Activated naive CD4-positive, alpha-beta T cell treated with anti-CD3 and anti-CD28 coated beads, Interleukin-2, amount 50 U/mL, for 72 hours (primary cell): Measurements from ENCODE around the gene MS4A4E. TPM values are rescaled to one million over a fixed set of nuclear protein-coding genes. Genes with fewer than 3 reads are reported as not detected.
A peak's percentile ranks its signal among the peaks of the same experiment; 100 is the strongest.
"Not testable (repeated sequence)": the region's sequence is repeated elsewhere in the genome, so short reads cannot be mapped to it uniquely, and the experiment has no call there.

Source experiments
- ATAC-seq, 2 donors: fragments of 150-1000 bp; cut with Tn5 transposase; 2 replicates each; pipeline ENCODE4 v1.10.0; 2021; ENCODE audit warnings: mild to moderate bottlenecking in 2 of 2, moderate library complexity in 2 of 2
- DNase-seq, 2 donors: peaks; one replicate each; pipeline ENCODE4 v3.0.0; 2021 to 2022; ENCODE audit warnings: low spot score in 2 of 2
- H3K27ac Mint-ChIP-seq, 2 donors: one replicate each; pipeline ENCODE4 v1.8.0; 2022; ENCODE audit warnings: mild to moderate bottlenecking in 2 of 2, mixed read lengths in 2 of 2
- H3K36me3 Mint-ChIP-seq, 2 donors: one replicate each; pipeline ENCODE4 v1.8.0; 2022; ENCODE audit warnings: mixed read lengths in 2 of 2
- H3K9me3 Mint-ChIP-seq, 2 donors: one replicate each; pipeline ENCODE4 v1.8.0; 2022; ENCODE audit warnings: mixed read lengths in 2 of 2
- total RNA-seq, 2 donors: library from RNA; stranded (reverse); gene quantifications; one replicate each; pipeline ENCODE4 v1.2.3, GENCODE V29; 2022

Gene MS4A4E
- total RNA-seq, 2 donors from 2014 or later: not detected

- no peaks in the 10 kb centered on the region for H3K36me3 Mint-ChIP-seq
- ATAC-seq: no peak
- H3K9me3 Mint-ChIP-seq: no peaks in the 10 kb centered on the region
- no peak overlapping the region for H3K27ac Mint-ChIP-seq
- no peak for DNase-seq
Observed at GRCh38 chr11:60241786-60242185, 1.2 kb downstream of the MS4A4E start.

- Mint-ChIP-seq H3K36me3 (no peaks in the 10 kb centered on the region), H3K27ac (no peak overlapping the region), H3K9me3 (no peaks in the 10 kb centered on the region)
- ATAC-seq: no peak
- DNase-seq: no peak
Observed at GRCh38 chr11:60240662-60241061, 2.3 kb downstream of the MS4A4E start.

GRCh38 chr11:60235321-60235720 is 7.6 kb downstream of the MS4A4E start:
- DNase-seq: no peak
- H3K36me3 Mint-ChIP-seq: no peaks in the 10 kb centered on the region
- no peaks in the 10 kb centered on the region for H3K9me3 Mint-ChIP-seq
- ATAC-seq: no peak
- H3K27ac Mint-ChIP-seq: no peak overlapping the region

- Mint-ChIP-seq H3K9me3 (no peaks in the 10 kb centered on the region), H3K27ac (no peak overlapping the region), H3K36me3 (no peaks in the 10 kb centered on the region)
- DNase-seq: no peak
- ATAC-seq: no peak
Observed at GRCh38 chr11:60230681-60231080, 12.3 kb downstream of the MS4A4E start.

- DNase-seq (no peak), ATAC-seq (no peak)
- Mint-ChIP-seq H3K27ac (no peak overlapping the region), H3K9me3 (no peaks in the 10 kb centered on the region), H3K36me3 (no peaks in the 10 kb centered on the region)
Observed at GRCh38 chr11:60222141-60222540, 20.8 kb downstream of the MS4A4E start.

GRCh38 chr11:60221692-60222091 is 21.2 kb downstream of the MS4A4E start:
- Mint-ChIP-seq H3K9me3 (no peaks in the 10 kb centered on the region), H3K36me3 (no peaks in the 10 kb centered on the region), H3K27ac (no peak overlapping the region)
- ATAC-seq: no peak
- DNase-seq: no peak

GRCh38 chr11:60221181-60221580 is 21.8 kb downstream of the MS4A4E start:
- no peak overlapping the region for H3K27ac Mint-ChIP-seq
- no peaks in the 10 kb centered on the region for H3K36me3 Mint-ChIP-seq
- ATAC-seq (no peak), DNase-seq (no peak)
- H3K9me3 Mint-ChIP-seq: no peaks in the 10 kb centered on the region

GRCh38 chr11:60214386-60214785 is 28.6 kb downstream of the MS4A4E start:
- H3K9me3 Mint-ChIP-seq: no peaks in the 10 kb centered on the region
- no peaks in the 10 kb centered on the region for H3K36me3 Mint-ChIP-seq
- no peak overlapping the region for H3K27ac Mint-ChIP-seq
- ATAC-seq: no peak
- DNase-seq: no peak

GRCh38 chr11:60211206-60211605 is 31.7 kb downstream of the MS4A4E start:
- Mint-ChIP-seq H3K27ac (no peak overlapping the region), H3K9me3 (no peaks in the 10 kb centered on the region), H3K36me3 (no peaks in the 10 kb centered on the region)
- no peak for ATAC-seq
- DNase-seq: no peak

GRCh38 chr11:60209977-60210376 is 33.0 kb downstream of the MS4A4E start:
- Mint-ChIP-seq H3K36me3 (no peaks in the 10 kb centered on the region), H3K27ac (no peak overlapping the region), H3K9me3 (no peaks in the 10 kb centered on the region)
- no peak for DNase-seq
- ATAC-seq: no peak

- no peaks in the 10 kb centered on the region for H3K36me3 Mint-ChIP-seq
- ATAC-seq: no peak
- H3K27ac Mint-ChIP-seq: no peak overlapping the region
- peaks cover 0 to 4% of the 10 kb centered on the region in 2 donors for H3K9me3 Mint-ChIP-seq
- DNase-seq: no peak
Observed at GRCh38 chr11:60208951-60209350, 34.0 kb downstream of the MS4A4E start.

GRCh38 chr11:60208146-60208895 is 34.6 kb downstream of the MS4A4E start:
- Mint-ChIP-seq H3K36me3 (no peaks in the 10 kb centered on the region), H3K27ac (no peak overlapping the region), H3K9me3 (peaks cover 0 to 4% of the 10 kb centered on the region in 2 donors)
- ATAC-seq: no peak
- DNase-seq: no peak

- no peak overlapping the region for H3K27ac Mint-ChIP-seq
- ATAC-seq (peak; percentile 73 to 89), DNase-seq (no peak)
Observed at GRCh38 chr11:60206616-60207015, 36.3 kb downstream of the MS4A4E start.

GRCh38 chr11:60204922-60205321 is 38.0 kb downstream of the MS4A4E start:
- no peak for DNase-seq
- Mint-ChIP-seq H3K27ac (no peak overlapping the region), H3K9me3 (peaks cover 0 to 4% of the 10 kb centered on the region in 2 donors), H3K36me3 (no peaks in the 10 kb centered on the region)
- peak; percentile 26 to 53 for ATAC-seq

More at GRCh38 chr11:60206616-60207015, 36.3 kb downstream of the MS4A4E start:
- Mint-ChIP-seq H3K36me3 (no peaks in the 10 kb centered on the region), H3K9me3 (peaks cover 0 to 4% of the 10 kb centered on the region in 2 donors)

GRCh38 chr11:60201334-60201733 is 41.6 kb downstream of the MS4A4E start:
- H3K9me3 Mint-ChIP-seq, H3K36me3 Mint-ChIP-seq, DNase-seq, ATAC-seq, H3K27ac Mint-ChIP-seq: not testable (repeated sequence)

GRCh38 chr11:60197442-60197841 is 45.5 kb downstream of the MS4A4E start:
- ATAC-seq (no peak), DNase-seq (no peak)
- Mint-ChIP-seq H3K36me3 (no peaks in the 10 kb centered on the region), H3K27ac (no peak overlapping the region), H3K9me3 (no peaks in the 10 kb centered on the region)

- DNase-seq (no peak), ATAC-seq (peak in 1 of 2 donors; percentile 11)
- Mint-ChIP-seq H3K9me3 (no peaks in the 10 kb centered on the region), H3K27ac (no peak overlapping the region), H3K36me3 (no peaks in the 10 kb centered on the region)
Observed at GRCh38 chr11:60195923-60196368, 47.0 kb downstream of the MS4A4E start.

GRCh38 chr11:60194511-60194910 is 48.4 kb downstream of the MS4A4E start:
- Mint-ChIP-seq H3K27ac (no peak overlapping the region), H3K9me3 (no peaks in the 10 kb centered on the region), H3K36me3 (no peaks in the 10 kb centered on the region)
- DNase-seq (no peak), ATAC-seq (no peak)
